ENCODE results near the gene ST3GAL4.

ST3GAL4 gene

GRCh38 chr11:126344141-126345080 is 11.1 kb upstream of the ST3GAL4 start (continued):
- TF ChIP-seq ZBTB10 (tag by site-specific recombination; IDR thresholded peaks at IDR 0.05), result no peak
- no peak for TF ChIP-seq ZNF830 (tag by site-specific recombination; IDR thresholded peaks at IDR 0.05; ENCODE audit: low read depth)
- TF ChIP-seq ZNF555 (tag by site-specific recombination; conservative IDR thresholded peaks at IDR 0.05), result no peak
- no peak for TF ChIP-seq ZNF510 (tag by site-specific recombination; IDR thresholded peaks at IDR 0.05; ENCODE audit: insufficient replicate concordance)

GRCh38 chr11:126345283-126345682 is 10.2 kb upstream of the ST3GAL4 start:
- Histone ChIP-seq H3K9me3 (ENCODE audit: control insufficient read depth, insufficient read depth, low read depth, low read length) (no peaks in the 10 kb centered on the region), H3K36me3 (ENCODE audit: control insufficient read depth in 2 of 2, insufficient read depth in 1 of 2, low read length in 2 of 2) (peaks cover 0 to 5% of the 10 kb centered on the region in 2 experiments; a peak in 1 of 3 replicates), H3K4me3 (ENCODE audit: low read depth, low read length) (no peak overlapping the region), H3K4me1 (ENCODE audit: control insufficient read depth, insufficient read depth, low read length) (no peaks in the 10 kb centered on the region), H3K27ac (ENCODE audit: extremely low read depth, low read depth, low read length) (no peak overlapping the region)
- ChIA-PET CTCF (no interaction called here), POLR2A (no interaction called here)
- no peak for TF ChIP-seq ZNF16 (tag by site-specific recombination; IDR thresholded peaks at IDR 0.05; ENCODE audit: low read depth)
- no peak for TF ChIP-seq ZNF157 (tag by site-specific recombination; IDR thresholded peaks at IDR 0.05)
- TF ChIP-seq OVOL3 (tag by site-specific recombination; IDR thresholded peaks at IDR 0.05), result no peak
- TF ChIP-seq SP2 (tag by site-specific recombination; IDR thresholded peaks at IDR 0.05), result no peak
- no peak for TF ChIP-seq ZNF654 (tag by site-specific recombination; IDR thresholded peaks at IDR 0.05; ENCODE audit: low read depth)
- TF ChIP-seq ZBTB11 (tag by site-specific recombination; conservative IDR thresholded peaks at IDR 0.05; ENCODE audit: low read depth), result no peak

- TF ChIP-seq ZBTB20 (tag by site-specific recombination; IDR thresholded peaks at IDR 0.05) (peak; percentile 51; the same call in 1 of the 2 replicates), ZNF211 (tag by site-specific recombination; IDR thresholded peaks at IDR 0.05; ENCODE audit: low read depth) (no peak), BCL11B (tag by site-specific recombination; IDR thresholded peaks at IDR 0.05; ENCODE audit: low read depth) (no peak), ZNF16 (tag by site-specific recombination; IDR thresholded peaks at IDR 0.05; ENCODE audit: low read depth) (no peak), ZSCAN4 (tag by site-specific recombination; IDR thresholded peaks at IDR 0.05) (no peak), ZNF24 (tag by site-specific recombination; IDR thresholded peaks at IDR 0.05) (no peak), EGR2 (tag by site-specific recombination; IDR thresholded peaks at IDR 0.05; ENCODE audit: low read depth) (no peak), KLF8 (tag by site-specific recombination; IDR thresholded peaks at IDR 0.05) (no peak)
- no peaks in the 10 kb centered on the region for H3K9me3 ChIP-seq (ENCODE audit: control insufficient read depth, insufficient read depth, low read depth, low read length)
- H3K4me1 ChIP-seq (ENCODE audit: control insufficient read depth, insufficient read depth, low read length), result no peaks in the 10 kb centered on the region
- H3K36me3 ChIP-seq (ENCODE audit: control insufficient read depth in 2 of 2, insufficient read depth in 1 of 2, low read length in 2 of 2), result peaks cover 0 to 5% of the 10 kb centered on the region in 2 experiments; a peak in 1 of 3 replicates
- H3K27ac ChIP-seq (ENCODE audit: extremely low read depth, low read depth, low read length), result no peak overlapping the region
- H3K4me3 ChIP-seq (ENCODE audit: low read depth, low read length), result no peak overlapping the region
- POLR2A ChIA-PET, result no interaction called here
- CTCF ChIA-PET, result no interaction called here
Observed at GRCh38 chr11:126345759-126346585, 9.5 kb upstream of the ST3GAL4 start.
